HFF-Myc (cell line): Measurements from ENCODE around the gene ATXN7L3.

Experiments used
- DNase-seq: peaks from one replicate; pipeline ENCODE4 v3.0.0-alpha.2; 2011; ENCODE audit warnings: low read depth; ENCODE audit errors: extremely low read depth
- H3K4me3 ChIP-seq: replicated peaks from 2 replicates; pipeline ENCODE4 v1.5.1; 2011; ENCODE audit warnings: low read depth, mild to moderate bottlenecking, control low read depth, low read length
- TF ChIP-seq, protein P1 (sequence below): IDR thresholded peaks from 2 replicates; pipeline ENCODE4 v1.5.1; 2012; ENCODE audit warnings: mild to moderate bottlenecking, low read depth, low read length, control low read depth; ENCODE audit errors: missing control alignments

The ATXN7L3 gene

DNA sequence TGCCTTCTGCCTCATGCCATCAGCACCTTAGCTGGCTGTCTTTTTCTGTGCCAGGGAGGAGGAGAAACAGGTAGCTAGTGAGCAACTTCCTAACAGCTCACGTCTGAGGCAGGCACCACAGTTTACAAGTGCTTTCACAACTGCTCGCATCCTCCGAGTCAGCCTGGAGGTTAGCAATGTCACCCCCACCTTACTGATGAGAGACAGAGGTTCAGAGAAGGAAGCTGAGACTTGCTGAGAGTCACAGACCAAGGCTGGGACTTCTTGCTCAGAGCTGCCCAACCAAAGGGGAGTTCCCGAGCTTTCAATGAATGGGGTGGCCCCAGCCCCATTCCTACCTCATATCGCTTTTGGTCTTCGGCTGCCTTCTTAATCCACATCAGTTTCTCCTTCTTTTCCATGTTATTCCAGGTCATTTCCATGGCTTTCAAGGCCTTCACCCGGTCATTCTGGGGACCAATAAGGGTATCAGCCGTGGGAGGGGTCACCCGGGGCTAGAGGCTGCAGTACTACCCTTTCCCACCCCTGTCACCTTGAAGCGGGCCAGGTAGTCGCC lies 10.2 kb upstream of the ATXN7L3 start:
- TF ChIP-seq, protein P1, sequence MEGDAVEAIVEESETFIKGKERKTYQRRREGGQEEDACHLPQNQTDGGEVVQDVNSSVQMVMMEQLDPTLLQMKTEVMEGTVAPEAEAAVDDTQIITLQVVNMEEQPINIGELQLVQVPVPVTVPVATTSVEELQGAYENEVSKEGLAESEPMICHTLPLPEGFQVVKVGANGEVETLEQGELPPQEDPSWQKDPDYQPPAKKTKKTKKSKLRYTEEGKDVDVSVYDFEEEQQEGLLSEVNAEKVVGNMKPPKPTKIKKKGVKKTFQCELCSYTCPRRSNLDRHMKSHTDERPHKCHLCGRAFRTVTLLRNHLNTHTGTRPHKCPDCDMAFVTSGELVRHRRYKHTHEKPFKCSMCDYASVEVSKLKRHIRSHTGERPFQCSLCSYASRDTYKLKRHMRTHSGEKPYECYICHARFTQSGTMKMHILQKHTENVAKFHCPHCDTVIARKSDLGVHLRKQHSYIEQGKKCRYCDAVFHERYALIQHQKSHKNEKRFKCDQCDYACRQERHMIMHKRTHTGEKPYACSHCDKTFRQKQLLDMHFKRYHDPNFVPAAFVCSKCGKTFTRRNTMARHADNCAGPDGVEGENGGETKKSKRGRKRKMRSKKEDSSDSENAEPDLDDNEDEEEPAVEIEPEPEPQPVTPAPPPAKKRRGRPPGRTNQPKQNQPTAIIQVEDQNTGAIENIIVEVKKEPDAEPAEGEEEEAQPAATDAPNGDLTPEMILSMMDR: no peak

DNA sequence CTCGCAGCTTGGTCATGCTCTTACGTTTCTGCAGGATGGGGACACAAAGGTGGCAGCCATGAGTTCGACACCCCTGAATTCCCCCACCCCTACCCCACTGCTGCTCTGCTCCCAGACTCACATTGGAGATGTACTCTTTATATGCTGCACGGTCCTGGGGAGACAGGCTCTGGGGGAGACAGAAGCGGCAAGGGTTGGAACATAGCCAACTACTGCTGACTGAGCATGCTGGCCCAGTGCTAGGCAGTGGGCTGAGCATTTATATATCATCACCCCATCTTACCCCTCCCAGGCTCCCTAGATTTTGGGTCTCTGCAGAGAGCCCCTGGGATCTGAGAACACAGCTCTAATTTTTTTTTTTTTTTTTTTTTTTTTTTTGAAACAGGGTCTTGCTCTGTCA lies 8.1 kb upstream of the ATXN7L3 start:
- TF ChIP-seq, protein P1: no peak
- H3K4me3 ChIP-seq: no peak overlapping the region
- no peak for DNase-seq

More for the DNA sequence above, 10.2 kb upstream of the ATXN7L3 start:
- no peak overlapping the region for H3K4me3 ChIP-seq
- no peak for DNase-seq

DNA sequence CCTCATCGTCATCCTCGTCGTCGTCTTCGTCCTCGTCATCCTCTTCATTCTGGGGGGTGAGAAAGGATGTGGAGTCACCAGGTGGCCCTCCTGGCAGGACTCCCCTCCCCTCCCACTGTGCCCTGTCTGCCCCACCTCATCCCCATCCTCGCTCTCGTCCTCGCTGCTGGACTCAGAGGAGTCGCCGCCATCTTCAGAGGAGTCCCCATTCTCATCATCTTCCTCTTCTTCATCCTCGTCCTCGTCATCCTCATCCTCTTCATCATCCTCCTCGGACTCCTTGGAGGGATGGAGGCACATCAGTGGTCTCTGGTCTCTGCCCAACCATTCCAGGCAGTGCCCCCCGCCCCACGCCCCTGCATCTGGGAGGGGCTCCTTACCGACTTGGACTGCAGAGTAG lies 7.6 kb upstream of the ATXN7L3 start:
- TF ChIP-seq, protein P1: no peak
- no peak overlapping the region for H3K4me3 ChIP-seq
- no peak for DNase-seq

DNA sequence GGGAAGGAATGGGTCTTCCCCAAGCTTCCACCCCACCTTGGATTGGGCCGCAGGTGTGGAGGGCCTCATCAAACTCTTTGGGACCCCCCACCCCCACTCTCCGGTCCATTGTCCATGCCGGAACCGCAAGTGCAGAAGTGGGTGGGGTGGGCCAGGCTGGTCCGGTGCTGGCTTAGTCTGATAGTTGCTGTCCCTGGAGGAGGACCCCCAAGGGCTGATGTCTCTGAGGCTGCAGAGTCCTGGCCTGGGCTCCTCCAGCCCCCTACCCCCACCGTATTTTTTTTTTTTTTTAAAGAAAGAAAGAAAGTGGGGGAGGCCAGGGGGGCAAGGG lies 7.1 kb upstream of the ATXN7L3 start:
- TF ChIP-seq, protein P1: no peak
- no peak for DNase-seq
- no peak overlapping the region for H3K4me3 ChIP-seq

DNA sequence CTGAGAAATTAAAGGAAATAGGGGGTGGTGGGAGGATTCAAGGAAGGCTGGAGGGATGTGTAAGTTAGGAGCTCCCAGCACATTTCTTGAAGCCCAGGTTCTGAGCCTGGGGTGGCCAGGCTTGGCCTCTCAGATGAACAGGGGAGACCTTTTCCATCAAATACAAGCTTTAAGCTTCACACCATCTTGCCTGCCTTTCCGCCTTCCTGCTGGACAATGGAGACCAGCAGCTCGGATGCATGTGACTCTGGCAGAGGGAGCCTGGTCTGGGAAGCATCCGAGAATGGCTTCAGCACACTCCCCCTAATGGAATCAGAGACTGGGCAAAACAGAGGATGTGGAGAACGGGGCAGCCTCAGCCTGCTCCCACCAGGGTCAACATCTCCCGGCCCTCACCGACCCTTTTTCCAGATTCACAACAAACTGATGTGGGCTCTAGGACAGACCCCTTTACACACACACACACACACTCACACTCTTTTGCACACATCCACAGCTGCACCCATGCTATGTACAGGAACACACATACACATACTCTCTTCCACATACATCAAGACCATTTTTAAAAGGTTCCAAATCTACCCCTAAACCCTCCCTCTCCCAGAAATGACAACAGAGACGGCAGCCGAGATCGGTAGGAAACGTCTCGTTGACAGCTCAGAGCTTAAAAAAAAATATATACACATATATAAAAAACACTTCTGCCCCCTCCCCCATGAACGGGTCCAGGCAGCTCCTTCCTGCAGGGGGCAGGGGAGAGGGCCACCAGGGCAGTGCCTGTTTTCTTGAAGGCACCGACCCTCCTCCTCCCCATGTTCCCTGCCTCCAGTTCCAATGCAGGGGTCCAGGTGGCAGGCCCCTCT lies 6.5 kb upstream of the ATXN7L3 start:
- no peak overlapping the region for H3K4me3 ChIP-seq
- DNase-seq: no peak
- TF ChIP-seq, protein P1: peak; percentile 22

DNA sequence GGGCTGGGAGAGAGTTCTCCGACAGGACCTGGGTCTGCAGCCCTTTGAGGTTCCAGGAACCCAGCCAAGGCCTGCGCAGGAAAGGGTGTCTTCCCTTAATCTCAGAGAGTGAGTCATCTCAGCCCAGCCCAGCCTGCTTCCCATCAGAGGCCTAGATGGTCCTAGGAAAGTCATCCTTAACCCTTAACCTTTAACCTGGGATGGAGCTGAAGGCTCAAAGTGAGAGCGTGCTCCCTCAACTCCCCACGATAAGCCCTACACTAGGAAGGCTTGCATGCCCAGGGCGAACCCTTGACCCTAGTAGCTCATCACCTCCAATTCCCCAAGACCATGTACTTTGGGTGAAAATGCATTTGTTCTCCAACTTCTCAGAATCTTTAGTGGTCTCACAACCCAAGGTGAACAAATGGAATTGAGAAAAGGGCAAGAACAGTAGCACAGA lies 4.8 kb upstream of the ATXN7L3 start:
- TF ChIP-seq, protein P1: no peak
- no peak overlapping the region for H3K4me3 ChIP-seq
- no peak for DNase-seq
